T-helper 2 cell (primary cell): ENCODE results near the gene IRF1.
A peak's percentile ranks its signal among the peaks of the same experiment; 100 is the strongest.
"Not testable (repeated sequence)": the region's sequence is repeated elsewhere in the genome, so short reads cannot be mapped to it uniquely, and the experiment has no call there.

Source experiments
- DNase-seq, 5 experiments: peaks; one replicate each; pipeline versions ENCODE4 v3.0.0 to v3.0.0-alpha.2; 2012 to 2022

IRF1 gene

GRCh38 chr5:132486318-132487094 is 4.1 kb downstream of the IRF1 start:
- no peak for DNase-seq

- no peak for DNase-seq
These were observed 4.8 kb downstream of the IRF1 start for GRCh38 chr5:132485641-132486317.

- DNase-seq, result not testable (repeated sequence)
These were observed 5.5 kb downstream of the IRF1 start for GRCh38 chr5:132484876-132485640.

- no peak for DNase-seq
These were observed 6.2 kb downstream of the IRF1 start for GRCh38 chr5:132484391-132484725.

GRCh38 chr5:132483661-132484390 is 6.7 kb downstream of the IRF1 start:
- DNase-seq, result no peak

- no peak for DNase-seq
These were observed 7.5 kb downstream of the IRF1 start for GRCh38 chr5:132483101-132483500.

- no peak for DNase-seq
These were observed 8.9 kb downstream of the IRF1 start for GRCh38 chr5:132481596-132482211.

GRCh38 chr5:132480893-132481595 is 9.5 kb downstream of the IRF1 start:
- DNase-seq, result no peak

GRCh38 chr5:132480546-132480892 is 10.1 kb downstream of the IRF1 start:
- no peak for DNase-seq

GRCh38 chr5:132480042-132480441 is 10.5 kb downstream of the IRF1 start:
- peak in 1 of 5 experiments; percentile 47 for DNase-seq

GRCh38 chr5:132479111-132479951 is 11.2 kb downstream of the IRF1 start:
- no peak for DNase-seq

GRCh38 chr5:132478366-132478871 is 12.2 kb downstream of the IRF1 start:
- no peak for DNase-seq

- DNase-seq, result peak in 2 of 5 experiments; percentile 39 to 46
These were observed 12.7 kb downstream of the IRF1 start for GRCh38 chr5:132477784-132478365.

- DNase-seq, result no peak
These were observed 13.4 kb downstream of the IRF1 start for GRCh38 chr5:132476876-132477781.

GRCh38 chr5:132475987-132476875 is 14.3 kb downstream of the IRF1 start:
- DNase-seq, result no peak

GRCh38 chr5:132475497-132475882 is 15.1 kb downstream of the IRF1 start:
- DNase-seq, result no peak

- DNase-seq, result no peak
These were observed 15.6 kb downstream of the IRF1 start for GRCh38 chr5:132474881-132475496.
